GM18861 (cell line): ENCODE measurements around the gene SLC25A40.
"Not testable (repeated sequence)": the region's sequence is repeated elsewhere in the genome, so short reads cannot be mapped to it uniquely, and the experiment has no call there.

ENCODE experiments used
- ATAC-seq: cut with Tn5 transposase; IDR thresholded peaks from one replicate; pipeline ENCODE4 v1.9.1; 2021; ENCODE audit not compliant: unreplicated experiment

The SLC25A40 gene

GRCh38 chr7:87872346-87872745, 3.8 kb downstream of the SLC25A40 start:
- ATAC-seq = no peak

DNA sequence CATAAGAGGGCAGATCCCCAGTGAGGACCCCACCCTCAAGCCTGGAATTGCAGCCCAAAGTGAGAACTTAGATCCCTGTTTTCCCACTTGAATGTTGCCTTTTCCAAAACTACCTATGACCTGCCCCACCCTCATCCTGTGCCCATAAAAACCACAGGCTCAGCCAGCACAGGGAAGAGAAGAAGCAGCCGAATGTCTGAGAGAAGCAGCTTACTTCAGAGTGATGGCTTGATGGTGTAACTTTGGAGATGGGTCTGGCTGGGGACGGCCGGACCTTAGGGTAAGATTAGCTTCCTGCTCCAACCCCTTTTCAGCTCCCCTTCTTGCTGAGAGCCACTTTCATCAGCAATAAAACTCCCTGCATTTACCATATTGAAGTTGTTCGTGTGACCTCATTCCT, 5.7 kb downstream of the SLC25A40 start:
- no peak for ATAC-seq

GRCh38 chr7:87866533-87866932, 9.6 kb downstream of the SLC25A40 start:
- not testable (repeated sequence) for ATAC-seq

GRCh38 chr7:87866089-87866488, 10.1 kb downstream of the SLC25A40 start:
- no peak for ATAC-seq

- no peak for ATAC-seq
Measured at GRCh38 chr7:87858417-87859100, 17.6 kb downstream of the SLC25A40 start.

- ATAC-seq = no peak
Measured at GRCh38 chr7:87853237-87853864, 22.8 kb downstream of the SLC25A40 start.

GRCh38 chr7:87852306-87852705, 23.9 kb downstream of the SLC25A40 start:
- no peak for ATAC-seq

- ATAC-seq = no peak
Measured at GRCh38 chr7:87850836-87851593, 25.1 kb downstream of the SLC25A40 start.

DNA sequence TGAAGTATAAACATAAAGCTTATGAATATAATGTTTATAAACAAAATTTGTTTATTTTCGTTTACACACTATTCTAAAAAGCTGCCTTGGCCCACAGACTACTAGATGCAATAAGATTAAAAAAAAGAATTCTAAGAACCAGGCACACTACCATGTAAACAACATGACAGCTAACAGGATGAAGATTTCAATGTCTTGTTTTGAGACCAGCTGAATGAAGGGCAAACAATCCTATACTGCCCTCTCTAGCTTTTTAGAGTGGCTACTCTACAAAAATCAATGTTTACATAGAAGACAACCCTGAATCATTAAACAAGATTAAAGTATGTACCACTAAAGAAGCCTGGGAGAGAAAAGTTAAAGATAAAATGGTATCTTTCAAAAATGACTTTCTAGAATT, 38.6 kb downstream of the SLC25A40 start:
- ATAC-seq = no peak

- no peak for ATAC-seq
Measured at GRCh38 chr7:87833130-87833529, 43.0 kb downstream of the SLC25A40 start.

- no peak for ATAC-seq
Measured at GRCh38 chr7:87831097-87831496, 45.1 kb downstream of the SLC25A40 start.

DNA sequence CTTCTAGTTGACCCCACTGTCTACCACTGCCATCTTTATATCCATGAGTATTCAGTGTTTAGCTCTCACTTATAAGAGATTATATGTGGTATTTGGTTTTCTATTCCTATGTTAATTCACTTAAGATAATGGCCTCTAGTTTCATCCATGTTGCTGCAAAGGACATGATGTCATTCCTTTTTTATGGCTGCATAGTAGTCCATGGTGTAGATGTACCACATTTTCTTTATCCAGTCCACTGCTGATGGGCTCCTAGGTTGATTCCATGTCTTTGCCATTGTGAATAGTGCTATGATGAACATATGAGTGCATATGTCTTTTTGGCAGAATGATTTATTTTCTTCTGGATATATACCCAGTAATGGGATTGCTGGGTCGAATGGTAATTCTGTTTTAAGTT, 47.8 kb downstream of the SLC25A40 start:
- ATAC-seq = not testable (repeated sequence)

GRCh38 chr7:87825369-87825768, 50.8 kb downstream of the SLC25A40 start:
- ATAC-seq = not testable (repeated sequence)

DNA sequence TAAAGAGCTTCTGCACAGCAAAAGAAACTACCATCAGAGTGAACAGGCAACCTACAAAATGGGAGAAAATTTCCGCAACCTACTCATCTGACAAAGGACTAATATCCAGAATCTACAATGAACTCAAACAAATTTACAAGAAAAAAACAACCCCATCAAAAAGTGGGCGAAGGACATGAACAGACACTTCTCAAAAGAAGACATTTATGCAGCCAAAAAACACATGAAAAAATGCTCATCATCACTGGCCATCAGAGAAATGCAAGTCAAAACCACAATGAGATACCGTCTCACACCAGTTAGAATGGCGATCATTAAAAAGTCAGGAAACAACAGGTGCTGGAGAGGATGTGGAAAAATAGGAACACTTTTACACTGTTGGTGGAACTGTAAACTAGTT, 54.1 kb downstream of the SLC25A40 start:
- not testable (repeated sequence) for ATAC-seq

- no peak for ATAC-seq
Measured at GRCh38 chr7:87818336-87818735, 57.8 kb downstream of the SLC25A40 start.

DNA sequence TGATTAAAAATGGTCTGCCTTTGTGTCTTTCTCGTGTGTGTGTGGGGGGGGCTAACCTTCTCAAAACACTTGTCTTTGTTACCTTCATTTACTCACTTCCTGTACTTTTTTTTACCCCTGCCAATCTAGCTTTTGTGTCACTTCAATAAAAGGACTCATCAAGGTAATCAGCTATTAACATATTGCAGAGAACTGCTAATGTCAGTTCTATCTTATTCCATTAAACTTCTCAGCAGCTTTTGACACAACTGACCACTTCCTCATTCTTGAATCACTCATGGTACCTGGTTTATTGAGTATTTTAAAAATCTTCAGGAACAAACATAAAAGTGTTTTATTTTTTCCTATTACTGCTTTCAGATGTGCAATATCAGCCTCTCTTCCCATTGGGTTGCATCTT, 59.8 kb downstream of the SLC25A40 start:
- peak; percentile 78 for ATAC-seq

GRCh38 chr7:87810726-87811125, 65.4 kb downstream of the SLC25A40 start:
- ATAC-seq = no peak

GRCh38 chr7:87810130-87810529, 66.0 kb downstream of the SLC25A40 start:
- no peak for ATAC-seq

GRCh38 chr7:87806150-87806549, 70.0 kb downstream of the SLC25A40 start:
- no peak for ATAC-seq

GRCh38 chr7:87797798-87798403, 78.3 kb downstream of the SLC25A40 start:
- ATAC-seq = peak; percentile 94

DNA sequence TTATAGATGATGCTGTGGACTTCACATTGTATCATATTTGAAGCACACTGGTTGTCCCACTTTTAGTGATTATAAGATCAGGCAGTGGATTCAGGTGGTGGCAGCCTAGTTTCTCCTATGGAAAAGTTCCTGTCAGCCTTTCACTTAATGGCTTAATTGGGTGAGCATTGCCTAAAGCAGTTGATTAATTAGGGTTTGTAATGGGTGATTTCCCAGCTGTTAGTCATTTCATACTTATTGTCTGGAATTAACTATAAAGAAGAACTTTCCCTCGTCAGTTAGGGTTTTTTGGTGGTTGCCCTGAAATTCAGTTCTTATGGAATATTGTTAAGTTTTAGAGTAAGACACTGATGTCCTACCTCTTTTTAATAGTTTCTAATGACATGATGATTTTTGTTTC, 78.8 kb downstream of the SLC25A40 start:
- no peak for ATAC-seq
